ENCODE results near the gene F2RL2.

DNA sequence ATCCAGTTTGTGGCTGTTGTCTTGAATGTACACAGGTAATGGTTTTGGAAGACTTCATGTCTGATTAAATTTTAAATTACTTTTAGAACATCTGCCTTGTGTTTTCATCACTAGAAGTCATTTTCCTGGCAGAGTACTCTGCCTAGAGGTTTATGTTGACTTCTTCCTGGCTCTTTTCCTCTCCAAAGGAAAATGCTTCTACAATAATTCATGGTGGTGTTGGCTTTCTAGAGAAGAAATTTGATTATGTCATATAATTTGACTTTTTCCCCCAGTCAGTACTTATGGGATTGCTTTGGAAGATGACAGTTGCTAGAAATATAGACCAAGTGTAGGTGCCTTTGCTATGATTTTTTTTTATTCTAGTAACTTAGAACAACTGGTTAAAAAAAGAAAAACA lies 46.8 kb downstream of the F2RL2 start:
- TF ChIP-seq, protein P1, sequence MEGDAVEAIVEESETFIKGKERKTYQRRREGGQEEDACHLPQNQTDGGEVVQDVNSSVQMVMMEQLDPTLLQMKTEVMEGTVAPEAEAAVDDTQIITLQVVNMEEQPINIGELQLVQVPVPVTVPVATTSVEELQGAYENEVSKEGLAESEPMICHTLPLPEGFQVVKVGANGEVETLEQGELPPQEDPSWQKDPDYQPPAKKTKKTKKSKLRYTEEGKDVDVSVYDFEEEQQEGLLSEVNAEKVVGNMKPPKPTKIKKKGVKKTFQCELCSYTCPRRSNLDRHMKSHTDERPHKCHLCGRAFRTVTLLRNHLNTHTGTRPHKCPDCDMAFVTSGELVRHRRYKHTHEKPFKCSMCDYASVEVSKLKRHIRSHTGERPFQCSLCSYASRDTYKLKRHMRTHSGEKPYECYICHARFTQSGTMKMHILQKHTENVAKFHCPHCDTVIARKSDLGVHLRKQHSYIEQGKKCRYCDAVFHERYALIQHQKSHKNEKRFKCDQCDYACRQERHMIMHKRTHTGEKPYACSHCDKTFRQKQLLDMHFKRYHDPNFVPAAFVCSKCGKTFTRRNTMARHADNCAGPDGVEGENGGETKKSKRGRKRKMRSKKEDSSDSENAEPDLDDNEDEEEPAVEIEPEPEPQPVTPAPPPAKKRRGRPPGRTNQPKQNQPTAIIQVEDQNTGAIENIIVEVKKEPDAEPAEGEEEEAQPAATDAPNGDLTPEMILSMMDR (IDR thresholded peaks at IDR 0.05): no peak
- no peak for TF ChIP-seq EZH2 (IDR thresholded peaks at IDR 0.05; ENCODE audit: borderline replicate concordance, insufficient read depth, low read depth, low read length, poor library complexity, severe bottlenecking)

Data from B cell (primary cell).